GM19043 (cell line): ENCODE results near the gene SORBS1.

Experiments
- ATAC-seq: cut with Tn5 transposase; IDR thresholded peaks from one replicate; pipeline ENCODE4 v1.9.1; 2021; ENCODE audit warnings: low read depth; ENCODE audit not compliant: unreplicated experiment

The SORBS1 gene

GRCh38 chr10:95499482-95499989 lies 61.6 kb downstream of the SORBS1 start:
- no peak for ATAC-seq

- no peak for ATAC-seq
Observed at GRCh38 chr10:95496951-95497350, 64.2 kb downstream of the SORBS1 start.

DNA sequence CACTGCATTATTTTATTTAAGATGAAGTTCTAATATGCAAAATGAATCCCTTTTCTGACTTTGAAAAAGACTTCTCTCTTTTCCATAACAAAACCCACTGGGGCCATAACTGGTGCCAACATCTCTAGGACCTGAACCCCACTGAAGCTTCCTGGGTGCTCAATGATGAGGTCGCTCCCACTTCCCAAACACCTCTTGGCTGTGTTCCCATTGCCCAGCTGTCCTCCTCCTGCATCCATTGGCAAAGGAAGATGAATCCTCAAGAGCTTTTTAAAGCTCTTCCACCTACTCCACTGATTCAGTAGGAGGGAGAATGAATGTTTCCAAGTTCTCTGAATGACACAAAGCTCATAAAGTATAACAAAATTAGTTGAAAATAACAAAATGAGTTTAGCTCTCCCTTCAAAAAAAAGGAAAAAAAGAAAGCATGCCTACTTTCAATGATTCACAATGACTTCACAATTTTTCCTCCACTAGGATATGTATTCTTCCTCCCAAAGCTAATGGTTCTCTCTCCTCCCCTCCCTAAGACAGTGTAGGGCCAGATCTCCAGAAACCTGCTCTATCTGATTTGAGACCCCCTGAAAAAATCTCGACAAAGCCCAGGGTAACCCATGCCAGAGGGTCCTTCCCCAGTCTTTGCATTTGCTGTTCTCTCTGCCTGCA lies 64.8 kb downstream of the SORBS1 start:
- ATAC-seq, result no peak

- ATAC-seq, result no peak
Observed at GRCh38 chr10:95493862-95494261, 67.3 kb downstream of the SORBS1 start.

GRCh38 chr10:95487994-95488393 lies 73.2 kb downstream of the SORBS1 start:
- ATAC-seq, result no peak

GRCh38 chr10:95485056-95485844 lies 75.9 kb downstream of the SORBS1 start:
- no peak for ATAC-seq

- no peak for ATAC-seq
Observed at GRCh38 chr10:95482501-95483233, 78.5 kb downstream of the SORBS1 start.

DNA sequence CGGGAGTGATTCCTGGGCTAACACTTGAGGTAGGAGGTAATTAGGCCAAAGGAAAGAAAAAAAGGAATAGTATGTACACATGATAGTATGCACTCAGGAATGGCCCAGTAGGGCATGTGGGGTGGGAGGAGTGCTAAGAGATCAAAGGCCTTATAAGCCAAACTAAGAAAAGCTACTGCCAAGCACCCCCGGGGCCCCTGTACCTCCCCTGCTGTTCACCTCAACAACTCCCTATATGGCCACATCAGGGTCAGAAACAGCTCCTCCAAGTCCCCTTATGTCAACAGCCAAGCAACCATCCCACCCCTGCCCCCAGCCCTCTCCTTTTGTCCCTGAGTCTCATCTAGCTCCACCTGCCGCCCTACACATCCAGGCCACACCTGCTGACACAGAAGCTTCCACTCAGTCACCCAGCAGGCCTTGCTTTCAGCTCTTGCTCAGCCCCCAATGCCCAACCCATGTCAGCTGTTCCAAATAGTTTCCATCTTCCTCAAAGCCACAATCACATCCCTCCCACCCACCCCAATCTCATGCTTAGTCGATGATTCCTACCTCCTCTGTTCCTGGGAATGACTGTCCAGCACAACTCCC lies 80.2 kb downstream of the SORBS1 start:
- ATAC-seq, result no peak

GRCh38 chr10:95480102-95480900 lies 80.9 kb downstream of the SORBS1 start:
- no peak for ATAC-seq

DNA sequence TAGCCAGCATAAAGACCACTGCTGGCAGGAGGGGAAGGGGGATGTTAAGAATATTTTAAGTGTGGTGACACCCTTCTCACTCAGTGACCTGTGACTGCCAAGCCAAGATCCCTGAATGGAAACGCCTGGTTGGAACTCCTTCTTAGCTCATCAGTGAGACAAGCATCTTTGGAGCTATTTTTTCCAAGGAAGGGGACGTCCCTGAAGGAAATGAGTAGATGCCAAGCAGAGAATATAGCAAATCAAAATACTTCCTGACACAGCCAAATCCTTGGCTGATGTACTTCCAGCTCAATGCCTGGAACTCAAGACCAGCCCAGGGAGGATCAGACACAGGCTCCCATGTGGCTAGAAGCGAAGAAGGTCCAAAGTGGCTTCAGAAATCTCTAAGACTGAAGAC lies 82.2 kb downstream of the SORBS1 start:
- ATAC-seq, result no peak

GRCh38 chr10:95478185-95478584 lies 83.0 kb downstream of the SORBS1 start:
- ATAC-seq, result no peak

DNA sequence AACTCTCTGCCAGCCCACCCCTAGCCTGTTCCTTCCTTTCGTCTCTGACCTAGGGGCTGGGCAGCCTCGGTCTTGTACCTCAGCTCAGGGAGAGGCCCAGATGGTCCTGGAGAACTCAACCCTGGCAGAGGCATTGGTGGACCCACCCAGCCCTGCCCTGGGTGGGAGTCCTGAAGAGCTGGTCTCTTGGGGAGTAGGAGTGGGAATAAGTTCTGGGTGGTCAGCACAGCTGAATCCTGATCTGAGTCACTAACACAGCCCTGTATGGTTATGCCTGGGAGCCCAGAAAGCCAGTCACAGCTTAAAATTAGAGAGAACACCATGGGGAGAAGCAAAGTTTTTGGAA lies 84.0 kb downstream of the SORBS1 start:
- ATAC-seq, result no peak

DNA sequence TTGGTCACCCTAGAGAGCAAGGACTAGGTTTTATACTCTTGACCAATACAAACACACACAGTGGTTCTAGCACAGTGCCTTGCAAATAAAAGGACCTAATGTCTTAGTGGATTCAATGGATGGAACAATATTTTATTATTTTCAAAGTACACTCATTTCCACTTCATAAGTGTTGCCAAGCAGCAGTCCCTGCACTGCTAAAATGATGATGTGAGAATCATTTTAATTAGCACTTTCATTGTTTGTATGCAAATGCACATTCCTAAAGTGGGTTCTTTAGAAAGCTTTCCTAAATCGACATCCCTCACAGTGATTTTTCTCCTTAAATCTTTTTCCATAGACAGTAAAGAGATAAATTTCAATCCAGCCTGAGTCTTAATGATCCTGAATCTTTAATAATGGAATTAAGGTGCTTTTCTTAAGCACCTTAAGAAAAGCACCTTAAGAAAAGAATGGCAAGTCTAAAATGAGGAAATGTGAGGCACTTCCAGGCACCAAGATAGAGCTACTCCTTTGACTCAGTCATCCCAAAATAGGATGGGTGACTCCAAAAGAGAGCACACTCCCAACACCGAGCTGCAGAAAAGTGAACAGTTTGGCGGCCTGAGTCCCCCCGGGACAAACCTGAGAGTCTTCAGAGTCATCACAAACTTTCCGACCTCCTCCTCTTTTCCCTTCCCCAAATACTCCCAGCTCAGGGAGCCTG lies 84.5 kb downstream of the SORBS1 start:
- ATAC-seq, result no peak

DNA sequence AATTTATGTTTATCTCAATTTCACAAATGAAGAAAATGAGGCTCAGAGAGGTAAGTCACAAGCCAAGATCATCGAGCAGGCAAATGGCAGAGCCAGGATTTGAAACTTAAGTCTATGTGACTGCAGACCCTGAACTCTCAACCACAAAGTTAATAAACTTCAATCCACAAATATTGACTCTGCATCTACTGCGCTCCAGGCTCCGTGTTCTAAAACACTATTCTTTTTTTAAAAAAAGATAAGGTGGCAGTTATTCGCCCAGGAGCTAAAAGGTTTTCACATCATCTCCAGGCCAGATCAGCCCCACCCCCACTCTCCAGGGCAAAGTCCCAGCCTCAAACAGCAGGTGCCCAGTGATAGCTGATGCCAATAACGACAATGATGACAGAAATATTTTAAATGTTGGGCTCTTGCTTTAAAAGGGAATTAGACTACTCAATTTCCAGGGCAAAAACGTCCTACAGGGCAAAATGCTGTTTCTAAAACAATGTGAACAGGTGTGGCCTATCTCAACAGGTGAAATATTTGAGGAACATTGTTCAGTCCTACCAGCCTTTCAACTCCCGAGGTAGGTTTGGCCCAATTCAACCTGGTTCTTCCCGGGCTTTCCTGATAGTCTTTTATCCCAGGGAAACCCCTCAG lies 85.2 kb downstream of the SORBS1 start:
- ATAC-seq, result no peak

- ATAC-seq, result no peak
Observed at GRCh38 chr10:95475003-95475383, 86.2 kb downstream of the SORBS1 start.

GRCh38 chr10:95474228-95475002 lies 86.8 kb downstream of the SORBS1 start:
- no peak for ATAC-seq

GRCh38 chr10:95472304-95473088 lies 88.7 kb downstream of the SORBS1 start:
- ATAC-seq, result no peak

- ATAC-seq, result no peak
Observed at GRCh38 chr10:95469676-95470075, 91.5 kb downstream of the SORBS1 start.
